GM21723 (cell line): ENCODE measurements around the gene HBG2.
A peak's percentile ranks its signal among the peaks of the same experiment; 100 is the strongest.
"Not testable (repeated sequence)": the region's sequence is repeated elsewhere in the genome, so short reads cannot be mapped to it uniquely, and the experiment has no call there.

Experiments used
- ATAC-seq: cut with Tn5 transposase; IDR thresholded peaks from one replicate; pipeline ENCODE4 v1.9.1; 2021; ENCODE audit warnings: mild to moderate bottlenecking, moderate library complexity; ENCODE audit not compliant: unreplicated experiment

The HBG2 gene

DNA sequence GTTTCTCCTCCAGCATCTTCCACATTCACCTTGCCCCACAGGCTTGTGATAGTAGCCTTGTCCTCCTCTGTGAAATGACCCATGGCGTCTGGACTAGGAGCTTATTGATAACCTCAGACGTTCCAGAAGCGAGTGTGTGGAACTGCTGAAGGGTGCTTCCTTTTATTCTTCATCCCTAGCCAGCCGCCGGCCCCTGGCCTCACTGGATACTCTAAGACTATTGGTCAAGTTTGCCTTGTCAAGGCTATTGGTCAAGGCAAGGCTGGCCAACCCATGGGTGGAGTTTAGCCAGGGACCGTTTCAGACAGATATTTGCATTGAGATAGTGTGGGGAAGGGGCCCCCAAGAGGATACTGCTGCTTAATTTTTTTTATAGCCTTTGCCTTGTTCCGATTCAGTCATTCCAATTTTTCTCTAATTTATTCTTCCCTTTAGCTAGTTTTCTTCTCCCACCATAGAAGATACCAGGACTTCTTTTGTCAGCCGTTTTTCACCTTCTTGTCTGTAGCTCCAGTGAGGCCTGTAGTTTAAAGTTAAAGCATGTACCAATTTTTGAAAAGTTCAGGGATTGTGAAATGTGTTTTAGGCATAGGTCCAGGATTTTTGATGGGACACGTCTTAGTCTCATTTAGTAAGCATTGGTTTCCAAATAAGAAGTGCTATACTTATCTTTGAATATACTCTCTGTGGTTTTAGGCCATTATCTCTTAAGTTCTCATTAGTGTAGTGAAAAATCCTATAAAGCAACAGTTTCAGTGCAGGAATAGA, at the start of gene HBG2:
HBG2 (minus strand) TSS at position 136 of the 768 bp plus-strand sequence; CDS start at position 83, 53 bp downstream.
- not testable (repeated sequence) for ATAC-seq

DNA sequence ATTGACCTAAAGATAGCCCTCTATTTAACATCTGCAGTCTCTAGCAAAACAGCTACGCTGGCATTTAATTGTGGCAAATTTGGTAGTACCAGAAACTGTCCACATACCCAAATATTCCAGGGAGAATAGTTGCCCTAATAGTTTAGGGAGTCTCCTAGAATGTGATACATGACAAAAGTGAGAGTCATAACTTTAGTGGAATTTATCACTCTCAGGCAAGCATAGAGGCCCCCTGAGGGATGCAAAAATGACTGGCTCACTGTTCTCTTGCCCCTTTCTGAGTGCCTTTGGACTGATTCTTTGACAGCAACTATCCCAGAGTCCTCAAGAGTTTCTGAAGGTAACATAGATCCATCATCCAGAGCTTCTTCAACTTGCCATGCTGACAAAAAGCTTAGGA, 49.5 kb upstream of the HBG2 start:
- no peak for ATAC-seq

DNA sequence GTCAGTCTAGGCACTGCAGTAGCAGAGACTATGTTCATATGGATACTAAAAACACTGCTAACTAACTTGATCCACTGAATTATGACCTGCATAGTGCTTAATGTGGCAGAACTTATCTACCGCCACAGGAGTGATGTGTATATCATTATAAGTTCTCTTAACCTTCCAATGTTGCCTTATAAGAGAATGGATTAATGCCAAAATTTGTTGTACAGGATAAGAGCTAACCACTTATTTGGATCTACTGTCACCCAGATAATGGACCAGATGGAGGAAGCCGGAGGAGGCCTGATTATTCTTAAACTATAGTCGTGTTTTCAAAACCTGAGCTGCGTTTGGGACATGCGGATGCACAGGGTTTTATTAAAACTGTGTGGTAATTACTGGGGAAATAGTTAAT, 49.0 kb upstream of the HBG2 start:
- ATAC-seq: no peak

DNA sequence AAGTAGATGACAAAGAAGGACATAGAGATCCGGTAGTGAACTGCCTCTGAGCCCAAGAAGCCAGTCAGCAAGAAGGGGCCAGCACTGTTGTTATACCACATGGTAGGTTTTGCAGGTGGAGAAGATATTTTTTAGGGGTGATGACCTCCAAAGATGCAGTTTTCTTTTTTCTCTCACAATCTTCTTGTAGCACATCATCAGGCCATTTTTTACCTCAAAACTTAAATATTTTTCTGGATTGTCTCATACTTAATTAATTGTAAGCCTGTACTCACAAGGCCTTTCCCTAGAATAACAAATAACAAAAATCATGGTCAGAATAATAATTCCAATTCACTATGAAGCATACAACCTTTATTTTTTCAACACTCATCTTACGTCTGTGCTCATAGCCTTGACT, 47.3 kb upstream of the HBG2 start, which contains the start of gene OR51B4:
OR51B4 (minus strand) TSS at position 101 of the 400 bp plus-strand sequence; CDS start at position 101, 0 bp downstream.
- no peak for ATAC-seq

DNA sequence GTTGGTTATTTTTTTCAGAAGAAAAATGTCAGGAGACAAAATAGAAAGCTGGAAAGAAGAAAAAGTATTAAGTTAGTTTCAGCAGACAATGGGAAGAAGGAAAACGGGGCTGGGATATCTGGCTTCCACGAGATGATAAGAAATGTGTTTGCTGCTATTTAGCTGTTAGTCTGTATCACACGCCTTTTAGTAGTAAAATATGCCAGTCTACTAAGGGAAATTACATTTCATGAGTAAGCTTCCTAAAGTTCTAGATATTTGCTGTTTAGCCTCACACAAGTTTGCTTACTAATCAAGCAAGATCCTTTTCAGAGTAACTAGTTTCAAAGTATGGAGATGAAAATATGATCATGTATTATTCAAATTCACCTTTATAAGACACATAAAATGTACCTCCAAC, 45.7 kb upstream of the HBG2 start:
- no peak for ATAC-seq

DNA sequence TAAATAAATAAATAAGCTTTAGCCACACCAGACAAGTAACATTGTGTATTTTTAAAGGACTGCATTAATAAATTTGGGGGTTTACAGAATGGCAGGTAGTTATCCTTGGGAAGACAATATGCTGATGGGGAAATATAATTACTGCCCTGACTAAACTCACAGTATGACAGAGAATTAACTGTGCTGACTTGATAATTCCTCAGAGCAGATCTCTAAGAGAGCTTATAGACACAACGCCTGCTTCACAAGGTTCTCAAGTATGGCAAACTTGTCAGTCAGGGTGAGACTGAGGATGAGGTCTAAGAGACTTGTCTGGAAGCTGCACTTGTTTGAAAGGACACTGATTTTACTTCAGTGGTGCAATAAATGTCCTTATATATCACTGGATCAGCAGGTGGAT, 43.9 kb upstream of the HBG2 start:
- ATAC-seq: no peak

DNA sequence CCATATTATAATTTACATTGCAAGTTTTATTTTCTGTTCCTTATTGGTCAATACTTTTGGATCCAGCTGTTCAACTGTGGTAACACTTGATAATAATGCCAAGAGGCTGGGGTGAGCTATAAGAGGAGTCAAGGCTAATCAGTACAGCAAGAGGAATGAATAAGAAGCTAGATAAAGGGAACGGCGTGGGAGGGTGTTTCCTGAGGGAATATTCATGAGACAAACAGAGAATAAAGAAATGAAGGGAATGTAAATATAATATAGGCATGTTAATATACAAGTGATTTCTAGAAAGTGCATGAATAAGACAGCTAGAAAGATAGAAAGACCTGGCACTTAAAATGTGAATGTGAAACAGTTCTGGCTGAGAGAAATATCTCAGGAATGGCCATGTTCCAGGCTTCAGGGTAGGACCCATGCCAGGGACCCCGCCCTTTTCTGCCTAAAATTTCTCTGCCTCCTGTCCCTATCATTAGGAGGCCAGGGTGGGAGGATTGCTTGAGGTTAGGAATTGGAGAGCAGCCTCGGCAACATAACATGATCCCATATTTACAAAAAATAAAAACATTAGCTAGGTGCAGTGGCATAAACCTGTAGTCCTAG, 43.2 kb upstream of the HBG2 start:
- no peak for ATAC-seq

DNA sequence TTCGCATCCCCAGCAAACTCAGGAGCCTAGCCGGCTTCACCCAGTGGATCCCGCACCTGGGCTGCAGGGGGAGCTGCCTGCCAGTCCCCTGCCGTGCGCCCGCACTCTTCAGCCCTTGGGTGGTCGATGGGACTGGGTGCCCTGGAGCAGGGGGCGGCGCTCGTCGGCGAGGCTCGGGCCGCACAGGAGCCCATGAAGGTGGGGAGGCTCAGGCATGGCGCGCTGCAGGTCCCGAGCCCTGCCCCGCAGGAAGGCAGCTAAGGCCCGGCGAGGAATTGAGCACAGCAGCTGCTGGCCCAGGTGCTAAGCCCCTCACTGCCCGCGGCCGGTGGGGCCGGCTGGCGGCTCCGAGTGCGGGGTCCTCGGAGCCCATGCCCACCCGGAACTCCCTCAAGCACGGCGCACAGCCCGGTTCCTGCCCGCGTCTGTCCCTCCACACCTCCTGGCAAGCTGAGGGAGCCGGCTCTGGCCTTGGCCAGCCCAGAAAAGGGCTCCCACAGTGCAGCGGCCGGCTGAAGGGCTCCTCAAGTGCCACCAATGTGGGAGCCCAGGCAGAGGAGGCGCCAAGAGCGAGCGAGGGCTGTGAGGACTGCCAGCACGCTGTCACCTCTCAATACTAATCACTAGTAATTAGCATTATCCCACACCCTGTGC, 39.9 kb upstream of the HBG2 start:
- not testable (repeated sequence) for ATAC-seq

DNA sequence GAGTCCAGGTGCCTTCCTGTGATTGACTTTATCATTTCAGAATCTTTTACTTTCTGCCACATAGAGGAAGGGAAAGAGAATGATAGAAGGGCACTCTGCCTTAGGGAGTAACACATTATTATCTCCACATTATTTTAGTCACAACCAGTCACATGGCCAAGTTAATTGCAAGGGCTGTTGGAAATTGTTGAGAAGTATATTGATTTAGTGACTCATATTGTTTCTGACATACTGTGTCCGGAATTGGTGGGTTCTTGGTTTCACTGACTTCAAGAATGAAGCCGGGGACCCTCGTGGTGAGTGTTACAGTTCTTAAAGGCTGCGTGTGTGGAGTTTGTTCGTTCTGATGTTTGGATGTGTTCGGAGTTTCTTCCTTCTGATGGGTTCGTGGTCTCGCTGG, 38.4 kb upstream of the HBG2 start:
- no peak for ATAC-seq

DNA sequence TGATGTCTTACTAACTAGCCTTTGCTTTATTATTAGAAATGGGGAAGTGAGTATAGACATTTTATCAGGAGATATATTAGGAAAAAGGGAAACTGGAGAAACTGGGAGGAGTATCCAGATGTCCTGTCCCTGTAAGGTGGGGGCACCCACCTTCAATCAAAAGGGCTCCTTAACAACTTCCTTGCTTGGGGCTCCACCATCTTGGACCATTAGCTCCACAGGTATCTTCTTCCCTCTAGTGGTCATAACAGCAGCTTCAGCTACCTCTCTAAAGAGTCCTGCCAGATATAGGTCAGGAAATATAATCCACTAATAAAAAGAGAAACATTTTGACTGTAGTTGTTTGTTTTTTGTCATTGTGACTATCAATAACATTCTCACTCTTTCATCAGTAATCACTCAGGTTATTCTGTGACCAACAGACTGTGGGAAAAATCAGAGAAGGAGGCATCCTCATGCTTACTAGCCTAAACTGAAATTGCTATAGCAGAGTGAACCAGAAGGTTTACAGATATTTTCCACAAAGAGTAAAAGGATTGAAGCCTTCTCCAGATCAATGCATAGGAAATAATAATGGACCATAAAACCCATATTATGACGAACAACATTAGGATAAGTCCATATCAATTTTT, 36.7 kb upstream of the HBG2 start:
- peak; percentile 95 for ATAC-seq

DNA sequence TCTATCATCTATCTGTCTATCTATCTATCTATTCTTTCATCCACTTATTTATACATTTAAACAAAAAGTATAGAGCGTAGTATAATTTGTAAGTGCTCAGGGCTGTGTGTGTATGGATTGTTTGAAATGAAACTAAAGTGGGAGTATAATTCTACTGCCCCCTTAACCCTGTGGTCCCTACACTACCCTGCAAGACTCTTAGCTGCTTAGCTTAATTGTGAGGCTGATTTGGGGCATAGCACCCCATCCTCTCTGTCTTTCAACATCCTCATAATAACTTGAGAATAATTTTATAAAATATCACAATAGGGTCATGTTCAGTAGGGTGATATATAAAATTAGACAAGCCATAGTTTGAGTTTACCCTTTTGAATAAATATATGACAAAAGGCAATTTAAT, 35.5 kb upstream of the HBG2 start:
- ATAC-seq: no peak

DNA sequence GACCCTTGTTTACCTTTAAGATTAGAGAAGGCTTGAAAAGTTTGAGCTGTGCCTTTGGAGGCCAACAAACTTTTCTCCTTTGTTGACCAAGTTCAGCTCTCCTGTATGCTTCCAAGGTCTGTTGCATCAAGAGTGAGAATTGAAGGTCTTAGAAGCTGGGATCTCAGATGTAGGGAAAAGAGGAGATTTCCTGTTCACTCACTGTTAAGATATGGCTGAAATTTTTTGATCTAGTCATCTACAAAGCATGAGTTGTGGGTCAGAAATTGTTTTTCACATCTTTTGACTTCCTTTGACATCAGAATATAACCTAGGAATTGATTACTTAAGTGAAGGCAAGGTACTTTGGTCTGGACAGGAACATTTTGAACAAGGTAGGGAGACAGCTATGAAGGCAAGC, 35.1 kb upstream of the HBG2 start:
- no peak for ATAC-seq

DNA sequence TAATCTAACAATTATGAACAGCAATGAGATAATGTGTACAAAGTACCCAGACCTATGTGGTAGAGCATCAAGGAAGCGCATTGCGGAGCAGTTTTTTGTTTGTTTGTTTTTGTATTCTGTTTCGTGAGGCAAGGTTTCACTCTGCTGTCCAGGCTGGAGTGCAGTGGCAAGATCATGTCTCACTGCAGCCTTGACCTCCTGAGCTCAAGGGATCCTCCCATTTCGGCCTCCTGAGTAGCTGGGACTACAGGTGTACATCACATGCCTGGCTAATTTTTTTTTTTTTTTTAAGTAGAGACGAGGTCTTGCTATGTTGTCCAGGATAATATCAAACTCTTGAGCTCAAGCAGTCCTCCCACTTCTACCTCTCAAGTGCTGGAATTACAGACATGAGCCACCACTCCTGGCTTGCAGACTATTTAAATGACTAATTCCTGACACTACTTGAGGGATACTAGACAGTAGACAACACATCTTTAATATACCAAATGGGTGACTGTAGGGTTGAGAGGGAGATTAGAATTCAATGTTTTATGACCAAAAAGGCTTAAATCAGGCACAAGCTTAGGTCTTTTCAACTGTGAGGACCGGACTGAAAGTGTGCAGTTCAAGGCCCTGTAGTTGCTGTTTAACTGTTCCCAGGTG, 34.4 kb upstream of the HBG2 start:
- no peak for ATAC-seq

DNA sequence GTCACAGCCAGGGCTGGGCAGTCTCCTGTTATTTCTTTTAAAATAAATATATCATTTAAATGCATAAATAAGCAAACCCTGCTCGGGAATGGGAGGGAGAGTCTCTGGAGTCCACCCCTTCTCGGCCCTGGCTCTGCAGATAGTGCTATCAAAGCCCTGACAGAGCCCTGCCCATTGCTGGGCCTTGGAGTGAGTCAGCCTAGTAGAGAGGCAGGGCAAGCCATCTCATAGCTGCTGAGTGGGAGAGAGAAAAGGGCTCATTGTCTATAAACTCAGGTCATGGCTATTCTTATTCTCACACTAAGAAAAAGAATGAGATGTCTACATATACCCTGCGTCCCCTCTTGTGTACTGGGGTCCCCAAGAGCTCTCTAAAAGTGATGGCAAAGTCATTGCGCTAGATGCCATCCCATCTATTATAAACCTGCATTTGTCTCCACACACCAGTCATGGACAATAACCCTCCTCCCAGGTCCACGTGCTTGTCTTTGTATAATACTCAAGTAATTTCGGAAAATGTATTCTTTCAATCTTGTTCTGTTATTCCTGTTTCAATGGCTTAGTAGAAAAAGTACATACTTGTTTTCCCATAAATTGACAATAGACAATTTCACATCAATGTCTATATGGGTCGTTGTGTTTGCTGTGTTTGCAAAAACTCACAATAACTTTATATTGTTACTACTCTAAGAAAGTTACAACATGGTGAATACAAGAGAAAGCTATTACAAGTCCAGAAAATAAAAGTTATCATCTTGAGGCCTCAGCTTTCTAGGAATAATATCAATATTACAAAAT, 33.7 kb upstream of the HBG2 start:
- ATAC-seq: no peak

DNA sequence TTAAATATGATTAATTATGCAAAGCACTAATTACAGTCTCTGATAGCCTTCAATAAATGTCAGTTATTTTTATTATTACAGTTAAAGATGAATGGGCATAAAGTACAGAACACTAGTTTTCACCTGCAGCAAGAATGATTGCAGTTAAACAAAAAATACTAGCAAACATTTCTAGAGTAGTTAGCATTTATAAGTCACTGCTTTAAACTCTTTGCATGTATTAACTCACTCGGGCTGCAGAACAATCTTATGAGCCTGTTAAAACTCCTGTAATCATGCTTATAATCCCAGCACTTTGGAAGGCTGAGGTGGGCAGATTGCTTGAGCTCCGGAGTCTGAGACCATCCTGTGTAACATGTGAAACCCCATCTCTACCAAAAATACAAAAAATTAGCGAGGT, 32.3 kb upstream of the HBG2 start:
- ATAC-seq: no peak

DNA sequence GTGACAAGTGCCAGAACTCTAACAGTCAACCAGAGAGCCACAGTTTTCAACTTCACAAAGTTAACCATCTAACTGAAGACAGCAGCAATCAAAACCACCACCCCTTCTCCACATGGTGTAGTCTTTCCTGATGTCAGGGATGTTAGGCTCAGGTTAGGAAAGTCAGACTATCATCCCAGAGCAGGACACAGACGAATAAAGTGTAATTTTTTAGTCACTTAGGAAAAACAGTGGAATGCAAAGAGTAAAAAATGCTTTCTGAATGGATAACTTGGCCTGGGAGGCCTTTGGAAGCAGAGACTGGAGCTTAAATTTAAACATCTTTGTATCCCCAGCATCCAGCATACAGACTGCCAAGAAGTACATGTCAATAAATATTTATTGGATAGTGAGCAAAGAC, 31.8 kb upstream of the HBG2 start:
- ATAC-seq: no peak

DNA sequence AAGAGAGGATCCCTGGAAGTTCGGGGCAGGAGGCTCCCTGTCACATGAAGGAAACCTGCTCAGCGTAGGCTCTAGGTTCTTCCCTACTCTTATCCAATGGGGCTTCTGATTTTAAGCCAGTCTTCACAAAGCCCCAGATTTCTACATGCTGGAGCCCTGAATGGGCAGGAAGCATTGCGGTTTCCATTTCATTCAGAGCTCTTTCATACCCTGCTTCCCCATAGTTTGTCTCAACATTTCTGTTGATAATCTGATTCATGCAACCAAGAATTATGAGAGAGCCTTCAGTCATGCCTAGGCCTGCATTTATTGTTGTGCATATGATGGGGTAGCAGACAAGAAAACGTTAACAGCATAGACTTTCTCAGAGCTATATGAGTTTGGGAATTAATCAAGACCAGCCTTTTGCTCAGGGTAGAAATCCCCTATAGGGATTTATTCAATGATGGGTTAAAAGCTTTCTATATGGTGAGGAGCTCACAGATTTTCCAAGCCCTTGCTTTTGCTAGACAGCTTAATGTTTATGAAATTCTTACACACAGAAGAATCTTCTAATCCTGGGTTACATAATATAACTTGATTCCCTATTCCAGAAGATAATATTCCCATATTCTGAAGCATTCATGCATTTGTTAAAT, 31.2 kb upstream of the HBG2 start:
- no peak for ATAC-seq

DNA sequence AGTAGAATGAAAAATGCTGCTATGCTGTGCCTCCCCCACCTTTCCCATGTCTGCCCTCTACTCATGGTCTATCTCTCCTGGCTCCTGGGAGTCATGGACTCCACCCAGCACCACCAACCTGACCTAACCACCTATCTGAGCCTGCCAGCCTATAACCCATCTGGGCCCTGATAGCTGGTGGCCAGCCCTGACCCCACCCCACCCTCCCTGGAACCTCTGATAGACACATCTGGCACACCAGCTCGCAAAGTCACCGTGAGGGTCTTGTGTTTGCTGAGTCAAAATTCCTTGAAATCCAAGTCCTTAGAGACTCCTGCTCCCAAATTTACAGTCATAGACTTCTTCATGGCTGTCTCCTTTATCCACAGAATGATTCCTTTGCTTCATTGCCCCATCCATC, 30.1 kb upstream of the HBG2 start:
- ATAC-seq: no peak

DNA sequence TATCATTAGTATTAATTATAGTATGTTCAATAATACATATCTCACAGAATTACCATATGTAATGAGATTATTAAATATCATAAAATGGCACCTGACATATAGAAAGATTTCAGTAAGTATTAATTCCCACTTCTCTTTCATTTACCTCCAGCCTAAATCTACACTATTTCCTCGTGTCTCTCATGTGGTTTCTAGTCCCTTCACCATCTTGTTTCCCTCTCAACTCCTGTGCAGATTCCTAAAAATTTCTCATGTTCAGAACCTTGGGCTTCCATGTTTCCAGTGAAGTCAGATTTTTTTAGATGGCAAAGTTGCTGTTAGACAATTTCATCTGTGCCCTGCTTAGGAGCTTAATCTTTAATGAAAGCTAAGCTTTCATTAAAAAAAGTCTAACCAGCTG, 29.3 kb upstream of the HBG2 start:
- no peak for ATAC-seq

DNA sequence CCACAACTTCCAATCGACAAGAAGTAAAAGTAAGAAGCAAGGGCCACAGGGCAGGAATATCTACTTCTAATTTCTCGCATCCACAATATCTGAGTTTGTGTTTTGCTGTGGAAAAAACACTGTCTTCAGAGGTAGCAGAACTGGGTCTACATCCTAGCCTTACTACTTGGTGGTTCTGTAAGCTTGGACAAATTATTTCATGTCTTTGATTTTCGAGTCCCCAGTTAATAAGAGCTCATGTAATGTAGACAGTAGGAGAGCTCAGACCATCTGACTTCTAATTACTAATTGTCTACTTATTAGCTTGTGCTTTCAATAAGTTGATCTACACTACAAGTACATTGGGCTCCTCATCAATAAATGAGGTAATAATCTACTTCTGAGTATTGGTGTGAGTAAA, 28.5 kb upstream of the HBG2 start:
- ATAC-seq: no peak
